ENCODE data around the gene SCAPER. TPM values are rescaled to one million over a fixed set of nuclear protein-coding genes. Genes with fewer than 3 reads are reported as not detected.

Gene SCAPER
- total RNA-seq, 1 experiment from 2014 or later = 10.3 TPM

GRCh38 chr15:76451540-76451939 lies 453.6 kb downstream of the SCAPER start (continued):
- TF ChIP-seq MYBL2 (CRISPR knock-in tag; IDR thresholded peaks at IDR 0.05) = no peak
- no peak for TF ChIP-seq SMAD3 (CRISPR knock-in tag; IDR thresholded peaks at IDR 0.05; ENCODE audit: borderline replicate concordance)
- TF ChIP-seq AFF4 (CRISPR knock-in tag; IDR thresholded peaks at IDR 0.05; ENCODE audit: borderline replicate concordance) = no peak
- TF ChIP-seq ZNF396 (CRISPR knock-in tag; IDR thresholded peaks at IDR 0.05; ENCODE audit: borderline replicate concordance) = no peak
- no peak for TF ChIP-seq ZNF512 (CRISPR knock-in tag; IDR thresholded peaks at IDR 0.05; ENCODE audit: borderline replicate concordance)
- TF ChIP-seq ZNF138 (CRISPR knock-in tag; conservative IDR thresholded peaks at IDR 0.05) = no peak
- TF ChIP-seq TP53 (CRISPR knock-in tag; IDR thresholded peaks at IDR 0.05) = no peak
- TF ChIP-seq, protein P1, sequence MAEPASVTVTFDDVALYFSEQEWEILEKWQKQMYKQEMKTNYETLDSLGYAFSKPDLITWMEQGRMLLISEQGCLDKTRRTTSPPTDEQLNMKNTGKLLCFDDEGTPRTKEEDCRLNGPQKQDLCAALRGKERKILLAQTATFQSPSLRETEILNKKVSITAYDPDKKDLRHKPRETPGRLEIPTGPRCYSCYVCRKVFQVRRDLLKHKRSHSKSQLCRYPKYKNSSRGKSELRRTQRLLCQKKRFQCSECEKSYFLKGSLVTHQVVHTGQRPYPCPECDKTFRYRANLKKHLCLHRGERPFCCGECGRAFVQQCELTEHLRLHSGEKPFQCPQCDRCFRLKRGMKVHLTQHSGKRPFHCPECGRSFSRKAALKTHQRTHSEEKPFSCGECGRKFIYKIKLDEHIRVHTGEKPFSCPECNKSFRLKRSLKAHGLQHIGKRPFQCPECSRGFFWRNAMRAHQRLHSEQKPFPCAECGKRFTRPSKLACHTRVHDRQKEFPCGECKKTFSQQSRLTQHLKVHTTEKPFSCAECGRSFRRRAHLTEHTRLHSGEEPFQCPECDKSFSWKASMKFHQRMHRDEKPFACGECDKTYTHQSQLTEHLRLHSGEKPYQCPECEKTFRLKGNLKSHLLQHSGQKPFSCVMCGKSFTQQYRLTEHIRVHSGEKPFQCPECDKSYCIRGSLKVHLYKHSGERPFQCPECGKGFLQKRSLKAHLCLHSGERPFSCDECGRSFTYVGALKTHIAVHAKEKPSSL (CRISPR knock-in tag; conservative IDR thresholded peaks at IDR 0.05) = no peak
- TF ChIP-seq, protein P2, sequence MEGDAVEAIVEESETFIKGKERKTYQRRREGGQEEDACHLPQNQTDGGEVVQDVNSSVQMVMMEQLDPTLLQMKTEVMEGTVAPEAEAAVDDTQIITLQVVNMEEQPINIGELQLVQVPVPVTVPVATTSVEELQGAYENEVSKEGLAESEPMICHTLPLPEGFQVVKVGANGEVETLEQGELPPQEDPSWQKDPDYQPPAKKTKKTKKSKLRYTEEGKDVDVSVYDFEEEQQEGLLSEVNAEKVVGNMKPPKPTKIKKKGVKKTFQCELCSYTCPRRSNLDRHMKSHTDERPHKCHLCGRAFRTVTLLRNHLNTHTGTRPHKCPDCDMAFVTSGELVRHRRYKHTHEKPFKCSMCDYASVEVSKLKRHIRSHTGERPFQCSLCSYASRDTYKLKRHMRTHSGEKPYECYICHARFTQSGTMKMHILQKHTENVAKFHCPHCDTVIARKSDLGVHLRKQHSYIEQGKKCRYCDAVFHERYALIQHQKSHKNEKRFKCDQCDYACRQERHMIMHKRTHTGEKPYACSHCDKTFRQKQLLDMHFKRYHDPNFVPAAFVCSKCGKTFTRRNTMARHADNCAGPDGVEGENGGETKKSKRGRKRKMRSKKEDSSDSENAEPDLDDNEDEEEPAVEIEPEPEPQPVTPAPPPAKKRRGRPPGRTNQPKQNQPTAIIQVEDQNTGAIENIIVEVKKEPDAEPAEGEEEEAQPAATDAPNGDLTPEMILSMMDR (IDR thresholded peaks at IDR 0.05) = no peak
- no peak for TF ChIP-seq GRHL2 (CRISPR knock-in tag; IDR thresholded peaks at IDR 0.05; ENCODE audit: insufficient replicate concordance, severe bottlenecking)
- TF ChIP-seq ZNF671 (CRISPR knock-in tag; IDR thresholded peaks at IDR 0.05) = no peak
- TF ChIP-seq NR1H2 (CRISPR knock-in tag; IDR thresholded peaks at IDR 0.05) = no peak
- no peak for TF ChIP-seq GTF2I (CRISPR knock-in tag; conservative IDR thresholded peaks at IDR 0.05)

GRCh38 chr15:76449455-76449854 lies 455.7 kb downstream of the SCAPER start:
- H3K9me3 Mint-ChIP-seq = peaks cover 2% of the 10 kb centered on the region; the same call in 1 of the 2 replicates
- H3K36me3 Mint-ChIP-seq = no peaks in the 10 kb centered on the region
- no peak overlapping the region for H3K4me3 Mint-ChIP-seq
- CTCF ChIA-PET = no interaction called here
- no peak overlapping the region for H3K27ac Mint-ChIP-seq
- no peak for TF ChIP-seq ZNF423 (CRISPR knock-in tag; IDR thresholded peaks at IDR 0.05)
- TF ChIP-seq IRF1 (CRISPR knock-in tag; IDR thresholded peaks at IDR 0.05) = no peak
- TF ChIP-seq RORB (CRISPR knock-in tag; IDR thresholded peaks at IDR 0.05) = no peak
- TF ChIP-seq, protein P3, sequence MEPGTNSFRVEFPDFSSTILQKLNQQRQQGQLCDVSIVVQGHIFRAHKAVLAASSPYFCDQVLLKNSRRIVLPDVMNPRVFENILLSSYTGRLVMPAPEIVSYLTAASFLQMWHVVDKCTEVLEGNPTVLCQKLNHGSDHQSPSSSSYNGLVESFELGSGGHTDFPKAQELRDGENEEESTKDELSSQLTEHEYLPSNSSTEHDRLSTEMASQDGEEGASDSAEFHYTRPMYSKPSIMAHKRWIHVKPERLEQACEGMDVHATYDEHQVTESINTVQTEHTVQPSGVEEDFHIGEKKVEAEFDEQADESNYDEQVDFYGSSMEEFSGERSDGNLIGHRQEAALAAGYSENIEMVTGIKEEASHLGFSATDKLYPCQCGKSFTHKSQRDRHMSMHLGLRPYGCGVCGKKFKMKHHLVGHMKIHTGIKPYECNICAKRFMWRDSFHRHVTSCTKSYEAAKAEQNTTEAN (CRISPR knock-in tag; IDR thresholded peaks at IDR 0.05) = no peak
- no peak for TF ChIP-seq JAZF1 (CRISPR knock-in tag; IDR thresholded peaks at IDR 0.05)
- no peak for TF ChIP-seq ELF4 (CRISPR knock-in tag; IDR thresholded peaks at IDR 0.05; ENCODE audit: low read depth)
- TF ChIP-seq, protein P4, sequence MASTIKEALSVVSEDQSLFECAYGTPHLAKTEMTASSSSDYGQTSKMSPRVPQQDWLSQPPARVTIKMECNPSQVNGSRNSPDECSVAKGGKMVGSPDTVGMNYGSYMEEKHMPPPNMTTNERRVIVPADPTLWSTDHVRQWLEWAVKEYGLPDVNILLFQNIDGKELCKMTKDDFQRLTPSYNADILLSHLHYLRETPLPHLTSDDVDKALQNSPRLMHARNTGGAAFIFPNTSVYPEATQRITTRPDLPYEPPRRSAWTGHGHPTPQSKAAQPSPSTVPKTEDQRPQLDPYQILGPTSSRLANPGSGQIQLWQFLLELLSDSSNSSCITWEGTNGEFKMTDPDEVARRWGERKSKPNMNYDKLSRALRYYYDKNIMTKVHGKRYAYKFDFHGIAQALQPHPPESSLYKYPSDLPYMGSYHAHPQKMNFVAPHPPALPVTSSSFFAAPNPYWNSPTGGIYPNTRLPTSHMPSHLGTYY (CRISPR knock-in tag; IDR thresholded peaks at IDR 0.05) = no peak
- no peak for ATAC-seq
- H3K27me3 Mint-ChIP-seq (ENCODE audit: low read depth) = no peaks in the 10 kb centered on the region
- POLR2A ChIA-PET = no interaction called here
- DNase-seq (ENCODE audit: low spot score) = no peak
- H3K4me1 Mint-ChIP-seq = no peaks in the 10 kb centered on the region

All from WTC11 (cell line).